GM12878 (cell line): ENCODE data around the gene KIAA0319L. TPM values are rescaled to one million over a fixed set of nuclear protein-coding genes. Genes with fewer than 3 reads are reported as not detected.
A peak's percentile ranks its signal among the peaks of the same experiment; 100 is the strongest.

ENCODE experiments used
- ATAC-seq: fragments of 200-7000 bp; cut with Tn5 transposase; 3 replicates; pipeline ENCODE4 v1.9.1; 2020; ENCODE audit warnings: mild to moderate bottlenecking, moderate library complexity
- BruUV-seq: library from RNA; stranded (reverse); fragments of 400-500 nt; replicated peaks from 2 replicates; lab custom pipeline; 2021; lab: Mats Ljungman, UMichigan
- CTCF ChIA-PET: fragments of 300-600 bp; sonication (Branson Sonifier 250); formaldehyde crosslinking; extraction: SDS; loops from one replicate; lab custom pipeline; 2021; ENCODE audit warnings: inconsistent platforms; lab: Yijun Ruan, JAX
- POLR2A ChIA-PET: fragments of 350-600 bp; formaldehyde crosslinking; extraction: SDS; loops from one replicate; lab custom pipeline; 2021; ENCODE audit warnings: inconsistent platforms; lab: Charles Lee
- RAD21 ChIA-PET: fragments of 300-600 bp; sonication (Branson Sonifier 250); formaldehyde crosslinking; loops from one replicate; lab custom pipeline; 2023; ENCODE audit warnings: antibody characterized with exemption; ENCODE audit not compliant: unreplicated experiment; lab: Charles Lee
- SMC1A ChIA-PET: fragments of 300-600 bp; sonication (Branson Sonifier 250); formaldehyde crosslinking; loops from one replicate; lab custom pipeline; 2023; ENCODE audit not compliant: unreplicated experiment, uncharacterized antibody; lab: Charles Lee
- DNase-seq: peaks from one replicate; pipeline ENCODE4 v3.0.0-alpha.2; 2011; ENCODE audit warnings: low read depth, low spot score
- FAIRE-seq: peaks from 3 replicates; lab custom pipeline; 2011; peaks lifted over from hg19 to GRCh38; lab: Jason Lieb, UNC
- H2AFZ ChIP-seq: 2 replicates; pipeline ENCODE4 v1.6.0; 2011; ENCODE audit warnings: low read depth, low read length, control low read depth; ENCODE audit not compliant: control insufficient read depth
- H3K27ac ChIP-seq: 2 replicates; pipeline ENCODE4 v1.5.1; 2011; ENCODE audit warnings: control low read depth; ENCODE audit not compliant: control insufficient read depth, insufficient read depth
- H3K27me3 ChIP-seq, 2 experiments: replicated peaks in 1 of 2; 2 replicates each; pipeline versions ENCODE4 v1.6.0 to v1.6.1; 2011; ENCODE audit warnings: low read length in 1 of 2; ENCODE audit not compliant: control insufficient read depth in 2 of 2, insufficient read depth in 2 of 2
- H3K36me3 ChIP-seq, 2 experiments: 2 replicates each; pipeline ENCODE4 v1.5.1; 2011; ENCODE audit warnings: low read length in 1 of 2; ENCODE audit not compliant: control insufficient read depth in 2 of 2, insufficient read depth in 2 of 2
- H3K4me1 ChIP-seq: 2 replicates; pipeline ENCODE4 v1.6.1; 2011; ENCODE audit warnings: mild to moderate bottlenecking, low read length, moderate library complexity, mixed read lengths; ENCODE audit not compliant: control insufficient read depth, insufficient read depth
- H3K4me2 ChIP-seq: 2 replicates; pipeline ENCODE4 v1.6.0; 2011; ENCODE audit warnings: control low read depth; ENCODE audit not compliant: control insufficient read depth, insufficient read depth
- H3K4me3 ChIP-seq: fragments of 200-600 bp; sonication (generic); 2 replicates; pipeline ENCODE4 v1.5.1; 2016
- H3K79me2 ChIP-seq: 2 replicates; pipeline ENCODE4 v1.6.0; 2011; ENCODE audit warnings: low read length; ENCODE audit not compliant: control insufficient read depth, insufficient read depth
- H3K9ac ChIP-seq: 2 replicates; pipeline ENCODE4 v1.8.0; 2011; ENCODE audit warnings: low read length, control low read depth, mixed read lengths; ENCODE audit not compliant: control insufficient read depth, insufficient read depth
- H3K9me3 ChIP-seq: replicated peaks from 3 replicates; pipeline ENCODE4 v1.5.1; 2011; ENCODE audit warnings: mild to moderate bottlenecking, low read length; ENCODE audit not compliant: control insufficient read depth, insufficient read depth
- H4K20me1 ChIP-seq: 2 replicates; pipeline ENCODE4 v1.6.0; 2011; ENCODE audit not compliant: control insufficient read depth, insufficient read depth
- ASH2L ChIP-seq: fragments of 300-600, 200-600 bp; sonication (generic); IDR thresholded peaks from 2 replicates; pipeline ENCODE4 v1.6.1; 2017; ENCODE audit warnings: low read depth, mild to moderate bottlenecking, borderline replicate concordance
- BCL3 ChIP-seq: IDR thresholded peaks from 2 replicates; pipeline ENCODE4 v1.6.1; 2011; ENCODE audit warnings: borderline replicate concordance, low read depth, mild to moderate bottlenecking, moderate library complexity, low read length; ENCODE audit not compliant: insufficient read depth, poor library complexity, severe bottlenecking
- CBFB ChIP-seq: IDR thresholded peaks from 2 replicates; pipeline ENCODE4 v1.6.1; 2016; ENCODE audit warnings: antibody characterized with exemption, low read depth
- CBX3 ChIP-seq: fragments of 200-600 bp; sonication (generic); IDR thresholded peaks from 2 replicates; pipeline ENCODE4 v1.6.1; 2016; ENCODE audit warnings: low read depth, borderline replicate concordance
- CBX5 ChIP-seq: sonication (generic); IDR thresholded peaks from 2 replicates; pipeline ENCODE4 v1.6.1; 2016; ENCODE audit warnings: low read depth, moderate library complexity, mild to moderate bottlenecking, inconsistent platforms
- CTCF ChIP-seq, 3 experiments: IDR thresholded peaks in 2 of 3; conservative IDR thresholded peaks in 1 of 3; 2 replicates each; pipeline ENCODE4 v1.5.1; 2011; ENCODE audit warnings: low read depth in 3 of 3, low read length in 3 of 3, mild to moderate bottlenecking in 3 of 3, control low read depth in 2 of 3, moderate library complexity in 2 of 3, inconsistent platforms in 1 of 3, mixed read lengths in 1 of 3; ENCODE audit not compliant: control insufficient read depth in 2 of 3, insufficient read depth in 1 of 3; ENCODE audit errors: extremely low read depth in 1 of 3
- EED ChIP-seq: sonication (generic); IDR thresholded peaks from 2 replicates; pipeline ENCODE4 v1.6.1; 2016; ENCODE audit warnings: antibody characterized with exemption, low read depth
- FOXM1 ChIP-seq: IDR thresholded peaks from 2 replicates; pipeline ENCODE4 v1.6.1; 2012; ENCODE audit warnings: low read depth, mild to moderate bottlenecking, inconsistent platforms, low read length, moderate library complexity
- JUND ChIP-seq: IDR thresholded peaks from 2 replicates; pipeline ENCODE4 v1.6.1; 2012; ENCODE audit warnings: low read depth, mild to moderate bottlenecking, low read length, improper control_type of control experiment, moderate library complexity
- SIX5 ChIP-seq: IDR thresholded peaks from 2 replicates; pipeline ENCODE4 v1.6.1; 2011; ENCODE audit warnings: mild to moderate bottlenecking, low read depth, low read length, moderate library complexity; ENCODE audit not compliant: severe bottlenecking
- SPI1 ChIP-seq: IDR thresholded peaks from 2 replicates; pipeline ENCODE4 v1.6.1; 2011; ENCODE audit warnings: low read depth, mild to moderate bottlenecking, low read length, moderate library complexity, borderline replicate concordance; ENCODE audit not compliant: insufficient read depth
- WGBS: methylation state at CpG from one replicate; pipeline ENCODE4 v1.1.6; 2016; ENCODE audit warnings: low lambda C conversion rate; ENCODE audit not compliant: insufficient replicate concordance, insufficient coverage; ENCODE audit errors: missing lambda C conversion rate; 5-methylcytosine and 5-hydroxymethylcytosine counted together
- in situ Hi-C: fragments of 300-500 bp; cut with MboI; formaldehyde crosslinking; loops from 9 replicates; pipeline ENCODE4 v1.14.3; 2018; ENCODE audit warnings: mixed read lengths
- intact Hi-C: fragments of 100-400 bp; cut with micrococcal nuclease; formaldehyde crosslinking; loops from one replicate; pipeline ENCODE4 v1.14.2; 2022; ENCODE audit not compliant: unreplicated experiment
- polyA plus RNA-seq, 11 experiments: library from polyadenylated mRNA; depleted of rRNA in 4 of 11; unstranded in 6 of 11; stranded (reverse) in 5 of 11; fragments of >200 nt; fragmentation: Nextera tagmentation in 4 of 11; fragmentation: Illumina TruSeq in 1 of 11; extraction: Ambion mirVana in 4 of 11; extraction: Trizol in 1 of 11; gene quantifications; 1 replicate in 1 of 11; 2 replicates in 10 of 11; pipeline versions ENCODE4 v1.2.1 to v1.2.3, GENCODE V29; 2011 to 2016; ENCODE audit warnings: inconsistent platforms in 2 of 11, missing spikeins in 2 of 11, low read depth in 1 of 11
- total RNA-seq, 4 experiments: library from RNA; depleted of rRNA in 3 of 4; stranded (reverse); fragments of >200 nt in 3 of 4; fragmentation: Illumina TruSeq in 1 of 4; extraction: Trizol in 1 of 4; gene quantifications; 2 replicates each; pipeline versions ENCODE4 v1.2.1 to v1.2.3, GENCODE V29; 2013 to 2021

The KIAA0319L gene
- total and polyA plus RNA-seq, 10 of the 15 experiments (the other 5 are each of a cell fraction or from before 2014, with no cell fraction given) = 2.6 to 57.8 (median 25.4) TPM

- SMC1A ChIA-PET = interaction anchor here (1.4 kb wide), 2 partner anchors 14 to 135 kb away, joined by 3 read pairs; no protein-coding TSS in a partner anchor
- intact Hi-C loops = no loop called here
Measured at GRCh38 chr1:35592991-35593769, 36.0 kb upstream of the KIAA0319L start.

GRCh38 chr1:35591211-35591610 lies 34.0 kb upstream of the KIAA0319L start:
- H3K4me2 ChIP-seq = no peak overlapping the region
- no peaks in the 10 kb centered on the region for H3K79me2 ChIP-seq
- SMC1A ChIA-PET = no interaction called here
- H2AFZ ChIP-seq = no peak overlapping the region
- ATAC-seq (no peak), FAIRE-seq (no peak), DNase-seq (no peak)
- POLR2A ChIA-PET = no interaction called here
- BruUV-seq = no TSS peak
- H3K27me3 ChIP-seq = no peaks in the 10 kb centered on the region
- 83% methylated on average over 8 of the region's 8 CpGs for WGBS
- H3K27ac ChIP-seq = no peak overlapping the region
- no peaks in the 10 kb centered on the region for H4K20me1 ChIP-seq
- intact Hi-C loops (no loop called here), in situ Hi-C loops (no loop called here)
- peaks cover 0 to 2% of the 10 kb centered on the region in 2 experiments; a peak in 2 of 4 replicates for H3K36me3 ChIP-seq
- no peak overlapping the region for H3K9ac ChIP-seq
- H3K4me3 ChIP-seq = no peak overlapping the region
- RAD21 ChIA-PET = no interaction called here
- H3K4me1 ChIP-seq = no peaks in the 10 kb centered on the region
- no peaks in the 10 kb centered on the region for H3K9me3 ChIP-seq
- CTCF ChIA-PET = interaction anchor here (1.3 kb wide), 1 partner anchor 125 kb away, joined by 3 read pairs; no protein-coding TSS in a partner anchor
- TF ChIP-seq SPI1 (no peak), CBX5 (no peak), ASH2L (no peak), SIX5 (no peak), EED (no peak), CBFB (no peak), FOXM1 (no peak), JUND (no peak), CTCF (IDR thresholded peaks at IDR 0.05 in 2 of 3, conservative IDR thresholded peaks at IDR 0.05 in 1 of 3; ENCODE audit: control insufficient read depth in 2 of 3, extremely low read depth in 1 of 3, insufficient read depth in 1 of 3, low read depth in 3 of 3, low read length in 3 of 3) (no peak)

More at GRCh38 chr1:35592991-35593769, 36.0 kb upstream of the KIAA0319L start:
- Histone ChIP-seq H3K9ac (no peak overlapping the region), H3K36me3 (peaks cover 0 to 2% of the 10 kb centered on the region in 2 experiments; a peak in 3 of 4 replicates), H3K4me2 (no peak overlapping the region), H3K79me2 (no peaks in the 10 kb centered on the region), H2AFZ (no peak overlapping the region), H4K20me1 (no peaks in the 10 kb centered on the region), H3K4me1 (no peaks in the 10 kb centered on the region), H3K27ac (no peak overlapping the region), H3K9me3 (no peaks in the 10 kb centered on the region), H3K27me3 (no peaks in the 10 kb centered on the region), H3K4me3 (no peak overlapping the region)
- ChIA-PET RAD21 (no interaction called here), CTCF (interaction anchor here (0.6 to 1.5 kb wide), 5 partner anchors 12 to 740 kb away, joined by 3 to 6 read pairs (median 4); no protein-coding TSS in a partner anchor), POLR2A (no interaction called here)
- in situ Hi-C loops = no loop called here
- no peak for TF ChIP-seq CBX3
- peak; percentile 44 for TF ChIP-seq BCL3
- BruUV-seq = no TSS peak
- no peak for FAIRE-seq
- DNase-seq = no peak
- no peak for ATAC-seq
- 78% methylated on average over 8 of the region's 8 CpGs for WGBS
